NCI-H2107 (cell line): ENCODE results near the gene TUBB4B.

Experiments
- DNase-seq: peaks from one replicate; lab custom pipeline; 2025; lab: John Stamatoyannopoulos, UW

TUBB4B gene

DNA sequence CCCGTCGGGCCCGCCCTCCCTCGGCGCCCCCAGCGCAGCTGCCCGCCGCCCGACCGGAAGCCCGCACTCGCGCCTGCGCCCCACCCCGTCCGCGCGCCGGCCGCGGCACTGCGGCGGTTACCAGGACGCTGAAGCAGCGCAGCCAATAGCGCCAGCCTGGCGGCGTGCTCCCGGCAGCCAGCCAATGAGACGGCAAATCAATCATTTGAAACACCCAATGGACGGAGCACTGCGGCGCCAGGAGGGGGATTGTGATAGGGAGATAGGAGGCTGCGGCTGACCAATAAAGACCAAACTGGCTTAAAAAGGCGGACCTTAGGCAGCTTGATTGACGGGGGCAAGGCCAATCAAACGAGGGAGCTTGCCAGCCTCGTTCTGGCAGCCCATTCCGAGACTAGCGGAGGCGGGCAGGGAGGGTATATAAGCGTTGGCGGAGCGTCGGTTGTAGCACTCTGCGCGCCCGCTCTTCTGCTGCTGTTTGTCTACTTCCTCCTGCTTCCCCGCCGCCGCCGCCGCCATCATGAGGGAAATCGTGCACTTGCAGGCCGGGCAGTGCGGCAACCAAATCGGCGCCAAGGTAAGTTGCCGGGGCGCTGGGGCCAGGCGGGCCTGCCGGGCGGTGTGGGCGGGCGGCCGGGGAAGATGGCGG is at the start of gene TUBB4B:
Gene TUBB4B, plus strand, starts transcription at position 447 of the 649 bp plus-strand sequence. Its CDS starts 74 bp downstream, at position 521.
- peak; percentile 100 for DNase-seq

DNA sequence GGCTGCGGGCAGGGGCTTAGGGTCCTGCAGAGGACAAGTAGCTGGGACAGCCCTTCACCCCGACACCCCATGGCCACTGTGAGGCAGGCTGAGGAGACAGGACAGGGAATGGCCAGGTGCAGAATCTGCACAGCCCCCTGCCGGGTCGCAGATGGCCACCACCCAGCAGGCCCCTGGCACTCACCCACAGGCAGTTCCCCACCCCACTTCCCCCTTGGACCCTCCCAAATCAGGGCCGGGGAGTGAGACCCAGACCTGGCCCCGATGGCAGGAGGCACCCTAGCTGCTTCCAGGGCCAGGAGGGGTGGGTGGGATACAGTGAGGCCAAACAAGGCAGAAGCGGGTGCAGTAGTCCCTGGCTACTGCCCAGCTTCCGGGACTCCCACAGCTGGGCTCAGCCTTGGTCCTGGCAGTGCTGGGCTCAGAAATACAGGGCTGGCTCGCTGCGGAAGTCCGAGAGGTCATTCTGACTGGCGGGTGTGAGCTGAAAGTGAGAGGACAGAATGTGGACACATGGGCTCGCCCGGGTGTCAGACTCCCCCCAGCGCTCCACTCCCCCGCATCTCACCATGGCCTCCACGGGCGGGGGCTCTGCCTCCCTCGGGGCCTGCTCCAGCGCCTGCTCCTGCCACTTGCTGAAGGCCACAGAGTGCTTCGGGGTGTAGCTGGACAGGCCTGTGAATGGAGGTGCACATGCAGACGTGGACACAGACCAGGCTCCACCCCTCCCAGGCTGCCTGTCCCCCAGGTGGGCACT is 49.2 kb upstream of the TUBB4B start:
- DNase-seq: no peak

DNA sequence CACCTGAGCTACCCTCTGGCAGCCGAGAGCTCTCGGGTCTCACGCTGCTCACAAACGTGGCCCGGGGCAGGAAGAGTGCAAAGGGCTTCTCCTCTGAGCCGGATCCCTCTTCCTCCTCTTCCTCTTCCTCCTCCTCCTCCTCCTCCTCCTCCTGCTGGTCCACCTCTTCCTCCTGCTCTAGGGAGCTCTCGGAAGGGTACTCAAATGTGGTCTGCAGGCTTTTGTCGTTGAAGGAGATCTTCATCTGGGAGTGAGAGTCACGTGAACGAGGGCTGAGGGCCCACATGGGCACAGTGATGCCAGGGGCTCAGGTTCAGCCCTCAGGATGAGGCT is 48.7 kb upstream of the TUBB4B start:
- no peak for DNase-seq

DNA sequence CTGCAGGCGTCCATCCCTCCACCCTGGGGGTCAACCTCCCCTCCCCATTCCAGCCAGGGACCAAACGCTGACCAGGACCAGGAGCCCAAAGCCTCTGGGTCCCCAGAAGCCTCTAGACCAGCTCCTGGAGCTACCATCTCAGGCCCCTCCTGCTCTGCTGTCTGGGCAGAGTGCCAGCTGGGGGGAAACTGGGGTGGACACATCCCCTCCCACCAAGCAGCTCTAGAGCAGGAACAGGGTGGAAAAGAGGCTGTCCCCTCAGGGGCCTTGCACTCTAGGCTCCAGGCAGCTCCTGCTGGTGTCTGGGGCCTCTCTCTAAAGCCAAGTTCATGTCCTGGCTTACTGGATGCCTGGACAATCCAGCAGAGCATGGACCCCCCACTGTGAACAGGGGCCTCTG is 48.2 kb upstream of the TUBB4B start:
- DNase-seq: no peak

DNA sequence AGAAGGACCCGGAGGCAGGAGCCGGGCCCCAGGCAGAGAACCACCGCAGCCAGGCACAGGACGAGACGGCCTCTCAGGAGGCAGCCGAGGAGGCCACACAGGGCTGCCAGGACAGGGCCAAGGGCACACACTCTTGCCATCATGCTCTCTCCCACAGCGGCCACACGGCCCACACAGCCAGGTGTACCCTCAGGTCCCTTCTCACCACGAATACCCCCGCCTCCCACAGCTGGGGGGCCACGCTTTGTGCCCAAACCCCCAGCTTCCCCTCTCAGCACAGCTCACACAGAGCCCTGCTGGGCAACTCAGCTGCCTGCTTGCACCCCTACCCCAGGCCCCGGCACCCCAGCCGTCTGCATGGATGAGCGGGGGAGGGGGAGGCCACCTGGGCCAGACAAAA is 47.3 kb upstream of the TUBB4B start:
- DNase-seq: no peak

- no peak for DNase-seq
Measured at GRCh38 chr9:137194388-137194787, 46.7 kb upstream of the TUBB4B start.

- DNase-seq: no peak
Measured at GRCh38 chr9:137194909-137195308, 46.2 kb upstream of the TUBB4B start.

GRCh38 chr9:137195525-137196220 is 45.4 kb upstream of the TUBB4B start:
- peak; percentile 84 for DNase-seq

DNA sequence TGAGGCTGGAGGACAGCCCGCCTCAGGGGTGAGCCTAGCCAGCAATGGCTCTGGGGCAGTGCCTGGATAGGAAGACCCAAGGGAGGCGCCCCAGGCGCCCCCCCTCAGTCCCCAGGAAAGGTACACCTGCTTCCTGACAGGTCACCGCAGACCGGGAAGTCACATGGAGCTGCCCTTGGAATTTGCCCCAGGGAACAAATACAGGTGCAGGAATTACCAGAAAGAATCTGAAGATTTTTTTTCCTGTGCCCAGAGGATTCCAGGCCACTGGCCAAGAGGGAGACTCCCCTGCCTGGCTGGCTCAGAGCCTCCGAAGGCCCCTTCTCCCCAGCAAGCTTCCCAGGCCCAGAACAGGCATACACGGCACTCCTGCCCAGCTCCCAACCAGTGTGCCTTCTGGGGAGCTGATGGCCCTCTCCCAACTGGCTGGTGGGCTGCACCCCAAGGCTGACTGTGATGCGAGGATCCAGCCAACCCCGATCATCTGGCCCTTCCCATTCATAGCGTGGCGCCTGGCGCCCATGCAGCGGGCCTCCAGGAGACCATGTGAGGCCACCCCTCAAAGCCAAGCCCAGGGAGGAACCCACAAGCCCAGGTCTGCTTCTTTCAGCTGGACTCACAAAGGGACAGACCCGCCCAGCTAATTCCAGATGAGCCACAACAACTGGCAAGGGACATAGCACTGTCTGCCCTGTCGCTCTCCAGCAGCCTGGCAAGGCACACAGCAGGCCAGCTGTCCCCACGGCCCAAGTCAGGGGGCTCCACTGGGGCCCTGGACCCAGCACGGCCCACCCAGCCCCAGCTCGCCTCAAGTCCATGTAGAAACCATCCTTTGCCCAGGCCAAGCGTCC is 42.8 kb upstream of the TUBB4B start:
- DNase-seq: no peak

DNA sequence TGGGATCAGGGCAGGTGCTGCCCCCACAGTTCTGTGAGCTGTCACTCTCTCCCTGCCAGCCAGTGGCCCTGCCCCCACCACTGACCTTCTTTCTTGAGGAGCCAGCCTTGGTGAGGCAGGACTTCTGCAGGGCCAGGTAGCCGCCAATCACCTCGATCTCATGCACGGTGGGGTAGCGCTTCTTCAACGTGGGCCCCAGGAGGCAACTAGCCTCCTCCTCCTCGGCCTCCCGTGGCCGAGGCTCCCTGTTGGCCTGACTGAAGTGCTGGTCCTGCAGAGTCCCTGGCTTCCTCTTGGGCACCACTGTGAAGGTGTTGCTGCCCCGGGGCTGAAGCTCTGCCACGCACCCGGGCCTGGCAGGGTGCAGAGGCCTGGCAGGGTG is 42.2 kb upstream of the TUBB4B start:
- DNase-seq: no peak

DNA sequence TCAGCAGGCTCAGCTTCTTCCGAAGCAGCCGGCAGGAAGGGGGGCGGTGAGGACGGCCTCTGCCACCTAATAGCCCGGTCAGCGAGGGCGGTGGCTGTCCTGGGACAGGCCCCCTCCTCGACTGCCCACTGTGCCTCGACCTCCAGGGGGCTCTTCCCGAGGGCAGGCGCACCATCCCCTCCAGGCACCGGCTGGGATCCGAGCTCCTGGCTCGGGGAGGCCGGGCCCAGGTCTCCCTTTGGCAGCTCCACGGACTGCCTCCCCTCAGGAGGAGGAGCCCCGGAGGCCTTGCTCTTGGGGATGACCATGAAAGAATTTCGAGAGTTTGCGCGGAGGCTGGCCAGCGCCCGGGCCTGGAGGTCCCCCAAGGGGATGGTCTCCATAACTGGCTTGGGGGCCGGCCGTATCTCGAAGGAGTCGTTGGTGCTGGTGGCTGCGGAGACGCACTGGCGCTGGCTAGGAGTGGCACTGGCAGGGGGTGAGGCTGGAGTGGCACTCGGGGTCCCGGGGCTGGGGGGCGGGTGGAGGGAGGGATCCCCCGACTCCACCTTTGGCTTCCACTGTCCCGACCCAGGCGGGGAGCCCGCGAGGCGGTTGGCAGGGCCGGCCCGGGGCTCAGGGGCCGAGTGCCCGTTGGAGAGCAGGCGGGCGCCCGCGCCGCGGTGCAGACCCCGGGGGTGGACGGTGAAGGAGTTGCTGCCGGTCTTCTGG is 41.5 kb upstream of the TUBB4B start:
- no peak for DNase-seq

DNA sequence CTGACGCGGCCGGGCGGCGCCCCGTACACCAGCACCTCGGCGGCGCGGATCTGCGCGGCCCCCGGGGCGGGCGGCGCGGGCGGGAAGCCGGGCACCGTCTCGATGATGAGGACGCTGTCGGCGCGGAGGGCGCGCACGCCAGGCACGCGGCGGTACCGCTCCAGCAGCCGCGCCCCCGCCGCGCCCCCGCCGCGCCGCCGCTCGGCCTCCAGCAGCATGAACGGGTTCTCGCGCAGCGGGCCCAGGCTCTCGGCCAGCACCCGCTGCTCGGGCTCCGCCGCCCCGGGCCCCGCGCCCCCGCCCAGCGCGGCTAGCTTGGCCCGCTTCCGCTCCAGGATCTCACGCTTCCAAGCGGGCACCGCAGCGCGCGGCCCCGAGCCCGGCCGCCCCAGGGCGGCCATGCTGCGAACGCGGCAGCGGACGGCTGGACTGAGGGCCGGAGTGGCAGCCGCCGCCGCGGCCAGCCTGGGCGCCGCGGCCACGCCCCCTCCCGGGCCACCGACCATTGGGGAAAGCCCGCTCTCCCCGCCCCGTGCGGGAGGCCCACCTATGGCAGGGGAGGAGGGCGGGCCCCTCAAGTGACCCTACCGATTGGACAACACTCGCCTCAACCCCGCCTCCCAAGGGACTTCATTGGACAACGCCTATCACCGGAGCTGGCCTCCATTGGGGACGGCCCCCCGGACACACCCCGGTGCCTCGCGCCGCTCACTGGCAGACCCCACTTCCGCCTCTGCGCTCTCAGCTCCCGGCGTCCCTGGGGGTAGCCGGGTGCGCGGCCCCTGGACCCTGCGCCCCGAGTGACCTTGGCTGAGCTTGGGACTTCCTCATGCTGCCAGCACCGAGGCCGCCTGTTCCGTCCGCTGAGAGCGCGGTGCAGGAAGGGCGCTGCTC is 40.5 kb upstream of the TUBB4B start, which contains the start of gene TPRN:
Gene TPRN, minus strand, starts transcription at position 431 of the 894 bp plus-strand sequence. Its CDS starts 30 bp downstream, at position 401.
- DNase-seq: peak; percentile 97

- no peak for DNase-seq
Measured at GRCh38 chr9:137201205-137201868, 39.8 kb upstream of the TUBB4B start.

GRCh38 chr9:137202966-137203365 is 38.1 kb upstream of the TUBB4B start:
- no peak for DNase-seq

GRCh38 chr9:137204731-137205125 is 36.4 kb upstream of the TUBB4B start:
- DNase-seq: no peak

- DNase-seq: peak; percentile 65
Measured at GRCh38 chr9:137205126-137206069, 35.7 kb upstream of the TUBB4B start, which contains the start of the genes NDOR1 and TMEM203. Gene NDOR1 (plus strand): TSS chr9:137205700. CDS start chr9:137205778, 78 bp downstream. Gene TMEM203 (minus strand): TSS chr9:137205648. CDS start chr9:137205414, 234 bp downstream.

GRCh38 chr9:137206602-137207001 is 34.5 kb upstream of the TUBB4B start:
- no peak for DNase-seq

GRCh38 chr9:137211532-137211931 is 29.6 kb upstream of the TUBB4B start:
- no peak for DNase-seq
